ENCODE results near the gene UQCC3.
"Not testable (repeated sequence)": the region's sequence is repeated elsewhere in the genome, so short reads cannot be mapped to it uniquely, and the experiment has no call there.

Gene UQCC3

GRCh38 chr11:62703921-62704320, 32.4 kb downstream of the UQCC3 start:
- not testable (repeated sequence) for DNase-seq

DNA sequence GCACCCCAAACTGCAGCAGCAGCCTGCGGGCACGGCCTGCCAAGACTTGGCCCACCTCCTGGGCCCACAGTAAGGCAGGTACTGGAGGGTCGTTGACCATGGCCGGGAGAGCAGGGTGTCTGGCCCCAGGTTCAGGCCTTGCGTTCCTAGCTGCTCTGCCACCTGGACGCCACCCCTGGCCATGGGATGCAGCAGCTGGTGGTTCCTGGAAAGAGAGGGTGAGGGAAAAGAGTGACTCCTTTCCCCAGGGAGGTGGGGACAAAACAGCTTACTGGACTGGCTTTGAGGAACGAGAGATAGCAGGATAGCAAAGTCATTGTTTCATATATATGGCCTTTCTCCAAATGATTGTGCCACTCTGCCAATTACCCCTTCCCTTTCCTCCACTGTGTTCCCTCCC, 33.9 kb downstream of the UQCC3 start:
- DNase-seq: peak; percentile 36

GRCh38 chr11:62705880-62706849, 34.7 kb downstream of the UQCC3 start:
- DNase-seq: peak; percentile 98

- no peak for DNase-seq
Measured at GRCh38 chr11:62706850-62707247, 35.4 kb downstream of the UQCC3 start.

DNA sequence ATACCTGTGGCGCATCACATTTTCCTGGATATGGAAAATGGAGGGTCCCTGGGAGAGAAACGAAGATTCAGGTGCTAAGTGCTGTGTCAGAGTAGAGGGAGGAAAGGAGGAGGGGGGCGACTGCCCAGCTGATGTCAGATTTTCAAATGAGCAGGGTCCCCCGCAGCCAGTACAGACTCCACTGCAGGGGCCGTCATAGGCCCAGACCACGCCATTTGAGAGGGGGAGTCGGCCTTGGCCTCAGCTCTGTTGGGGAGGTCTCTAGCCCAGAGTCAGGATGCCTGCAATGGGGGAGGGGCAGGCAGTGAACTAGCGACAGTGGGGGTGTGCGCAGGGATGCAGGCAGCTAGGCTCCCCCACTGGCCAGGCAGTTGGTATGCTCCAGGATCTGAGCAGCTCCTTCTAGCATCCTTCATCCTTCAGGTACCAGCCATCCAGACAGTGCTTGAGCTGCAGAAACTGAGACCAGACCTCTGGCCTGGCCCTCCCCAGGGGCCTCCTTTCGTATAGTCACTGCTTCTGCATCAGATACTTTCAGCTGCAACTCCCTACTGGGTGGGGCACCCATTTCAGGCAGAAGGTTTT, 35.9 kb downstream of the UQCC3 start, which contains the start of the genes BSCL2 and GNG3:
TSS of gene BSCL2 (minus strand) at position 148 of the 585 bp plus-strand sequence. CDS start 229 bp downstream, outside the sequence.
TSS of gene GNG3 (plus strand) at position 400 of the 585 bp plus-strand sequence. CDS start 620 bp downstream, outside the sequence.
- no peak for DNase-seq

- no peak for DNase-seq
Measured at GRCh38 chr11:62708392-62708791, 36.9 kb downstream of the UQCC3 start.

- peak; percentile 59 for DNase-seq
Measured at GRCh38 chr11:62708793-62709192, 37.3 kb downstream of the UQCC3 start.

GRCh38 chr11:62709247-62710000, 38.0 kb downstream of the UQCC3 start:
- peak; percentile 99 for DNase-seq

DNA sequence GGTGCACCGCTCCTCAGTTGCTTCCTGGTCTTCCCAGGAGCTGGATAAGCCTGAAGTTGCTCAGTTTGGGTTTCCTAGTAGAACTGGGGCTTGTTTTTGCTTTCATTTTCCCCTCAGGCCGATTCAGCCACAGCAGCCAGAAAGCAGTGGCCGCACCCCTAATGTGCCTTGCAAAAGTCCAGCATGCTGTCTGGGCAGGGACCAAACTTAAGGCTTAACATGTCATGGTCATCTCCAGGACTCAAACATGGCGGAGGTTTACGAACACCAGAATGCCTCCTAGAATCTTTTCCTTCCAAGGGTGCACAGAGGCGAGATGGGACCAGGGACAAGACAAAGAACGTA, 38.5 kb downstream of the UQCC3 start:
- no peak for DNase-seq

GRCh38 chr11:62712276-62712812, 40.9 kb downstream of the UQCC3 start:
- no peak for DNase-seq

GRCh38 chr11:62712861-62713260, 41.4 kb downstream of the UQCC3 start:
- DNase-seq: no peak

DNA sequence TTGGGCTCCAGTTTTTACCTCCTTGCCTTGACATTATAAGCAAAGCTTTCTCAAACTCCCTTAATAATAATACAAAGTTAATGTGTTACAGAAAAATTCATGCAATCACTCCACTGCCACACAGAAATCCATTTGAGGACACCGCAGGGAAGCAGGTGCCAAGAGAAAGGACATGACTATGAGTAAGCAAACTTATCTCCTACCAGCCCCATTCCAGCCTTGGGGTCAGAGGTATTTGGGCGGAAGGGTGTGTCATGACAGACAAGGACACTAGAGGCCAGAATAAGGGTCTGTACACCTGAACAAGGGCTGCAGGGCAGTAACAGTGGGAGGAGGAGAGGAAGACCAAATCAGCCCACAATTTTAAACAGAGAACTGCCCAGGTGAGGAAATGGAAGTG, 41.9 kb downstream of the UQCC3 start:
- no peak for DNase-seq

DNA sequence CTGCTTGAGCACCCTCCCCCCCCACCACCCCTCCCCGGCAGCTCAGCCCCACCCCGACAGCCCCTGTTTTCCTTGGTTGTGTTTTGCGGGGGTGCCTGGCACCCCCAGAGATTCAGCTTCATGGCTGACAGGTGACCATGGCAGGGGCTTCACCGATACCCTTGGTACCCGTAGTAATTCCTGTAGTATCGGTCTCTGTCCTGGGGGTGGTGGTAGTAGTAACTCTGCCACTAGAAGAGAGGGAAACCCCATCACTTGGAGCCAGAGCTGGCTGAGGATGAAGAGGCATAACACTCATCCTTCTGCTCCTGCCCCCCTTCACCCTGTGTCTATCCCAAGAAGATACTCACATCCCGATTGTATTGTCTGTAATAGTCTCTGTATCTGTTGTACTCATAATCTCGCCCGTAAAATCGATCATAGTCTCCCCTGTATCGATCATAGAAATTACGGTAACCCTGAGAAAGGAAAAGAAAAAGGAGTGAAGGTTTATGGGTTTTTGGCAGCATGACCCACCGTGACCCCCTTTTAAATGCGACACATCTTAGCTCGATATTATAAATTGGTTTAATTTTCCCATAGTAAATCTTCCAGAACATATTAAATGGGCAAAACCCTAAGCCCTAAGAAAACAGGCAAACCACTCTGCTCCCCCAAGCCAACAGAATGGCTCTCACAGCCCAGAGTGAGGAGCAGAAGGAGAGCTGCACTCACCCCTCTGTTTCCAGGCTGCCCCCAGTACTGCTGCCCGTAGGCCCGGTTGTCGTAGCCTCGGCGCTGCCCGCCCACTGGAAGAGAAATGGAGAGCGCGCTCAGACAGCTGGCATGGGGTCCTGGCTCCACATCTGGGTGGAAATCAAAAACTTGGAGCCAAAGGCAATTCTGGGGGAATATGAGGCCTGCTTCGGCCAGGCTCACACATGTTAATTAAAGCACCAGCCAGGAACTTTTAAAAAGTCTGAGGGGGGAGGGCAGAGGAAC, 44.0 kb downstream of the UQCC3 start:
- DNase-seq: no peak

- no peak for DNase-seq
Measured at GRCh38 chr11:62716206-62716605, 44.7 kb downstream of the UQCC3 start.

GRCh38 chr11:62716816-62717215, 45.3 kb downstream of the UQCC3 start:
- DNase-seq: no peak

- no peak for DNase-seq
Measured at GRCh38 chr11:62719302-62719978, 48.0 kb downstream of the UQCC3 start.

DNA sequence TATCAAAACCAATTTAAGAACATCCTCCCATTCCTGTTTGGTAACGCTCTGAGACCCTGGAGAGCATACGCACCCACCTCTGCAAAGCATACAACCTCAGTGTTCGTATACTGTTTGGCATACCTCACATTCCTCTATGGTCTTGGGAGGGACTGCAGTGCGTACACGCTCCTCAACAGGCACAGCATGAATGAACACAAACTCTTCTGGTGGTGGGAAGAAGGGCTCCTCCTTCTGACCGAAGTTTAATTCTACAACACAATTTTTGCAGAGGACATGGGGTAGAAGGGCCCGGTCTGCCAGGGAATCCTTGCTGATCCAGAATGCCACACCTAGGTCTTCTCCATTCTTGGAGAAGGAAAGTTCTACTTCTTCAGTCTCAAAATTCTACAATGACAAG, 50.5 kb downstream of the UQCC3 start:
- DNase-seq: no peak
